HG03565 (cell line): ENCODE results near the gene SLC17A5.
"Not testable (repeated sequence)": the region's sequence is repeated elsewhere in the genome, so short reads cannot be mapped to it uniquely, and the experiment has no call there.

ENCODE experiments used
- ATAC-seq: cut with Tn5 transposase; IDR thresholded peaks from one replicate; pipeline ENCODE4 v1.9.1; 2021; ENCODE audit warnings: mild to moderate bottlenecking, moderate library complexity; ENCODE audit not compliant: unreplicated experiment

SLC17A5 gene

DNA sequence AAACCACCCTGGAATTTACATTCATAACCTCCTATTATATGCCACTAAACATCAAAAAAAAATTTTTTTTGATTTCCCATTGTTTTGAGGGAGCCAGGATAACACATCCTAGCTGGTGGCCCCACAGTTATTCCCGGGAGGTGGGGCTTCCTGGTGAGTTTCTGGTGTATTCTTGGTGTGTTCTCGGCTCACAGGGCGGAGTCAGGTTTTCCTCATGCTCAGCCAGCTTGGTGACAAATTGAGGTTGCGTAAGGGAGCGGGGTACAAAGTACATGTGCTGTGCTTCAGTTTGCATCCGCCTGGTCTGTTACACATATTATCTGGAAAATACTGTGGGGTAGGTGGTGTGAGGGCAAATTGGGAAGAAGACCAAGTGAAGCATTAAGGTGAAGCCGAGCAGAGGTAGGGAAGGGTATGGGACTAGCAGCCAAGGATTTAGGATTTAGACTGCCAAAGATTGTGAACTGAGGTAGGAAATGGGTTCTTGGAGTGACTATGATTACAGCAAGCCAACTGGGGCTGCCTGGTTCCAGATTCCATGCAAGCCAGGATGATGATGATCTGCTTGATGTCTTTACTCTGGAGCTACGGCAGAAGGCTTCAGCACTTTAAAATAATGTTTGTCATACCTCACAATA lies 86.7 kb downstream of the SLC17A5 start:
- ATAC-seq = no peak

DNA sequence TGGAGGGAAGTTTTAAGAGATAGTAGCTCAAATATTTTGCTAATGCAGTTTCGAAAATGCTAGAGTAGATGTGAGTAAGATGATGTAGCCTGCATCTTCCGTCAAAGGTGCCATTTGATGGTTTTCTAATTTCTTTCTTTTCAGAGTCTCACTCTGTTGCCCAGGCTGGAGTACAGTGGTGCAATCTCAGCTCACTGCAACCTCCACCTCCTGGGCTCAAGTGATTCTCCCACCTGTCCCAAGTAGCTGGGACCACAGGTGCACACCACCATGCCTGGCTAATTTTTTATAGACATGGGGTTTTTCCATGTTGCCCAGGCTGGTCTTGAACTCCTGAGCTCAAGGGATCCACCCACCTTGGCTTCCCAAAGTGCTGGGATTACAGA lies 87.3 kb downstream of the SLC17A5 start:
- not testable (repeated sequence) for ATAC-seq

DNA sequence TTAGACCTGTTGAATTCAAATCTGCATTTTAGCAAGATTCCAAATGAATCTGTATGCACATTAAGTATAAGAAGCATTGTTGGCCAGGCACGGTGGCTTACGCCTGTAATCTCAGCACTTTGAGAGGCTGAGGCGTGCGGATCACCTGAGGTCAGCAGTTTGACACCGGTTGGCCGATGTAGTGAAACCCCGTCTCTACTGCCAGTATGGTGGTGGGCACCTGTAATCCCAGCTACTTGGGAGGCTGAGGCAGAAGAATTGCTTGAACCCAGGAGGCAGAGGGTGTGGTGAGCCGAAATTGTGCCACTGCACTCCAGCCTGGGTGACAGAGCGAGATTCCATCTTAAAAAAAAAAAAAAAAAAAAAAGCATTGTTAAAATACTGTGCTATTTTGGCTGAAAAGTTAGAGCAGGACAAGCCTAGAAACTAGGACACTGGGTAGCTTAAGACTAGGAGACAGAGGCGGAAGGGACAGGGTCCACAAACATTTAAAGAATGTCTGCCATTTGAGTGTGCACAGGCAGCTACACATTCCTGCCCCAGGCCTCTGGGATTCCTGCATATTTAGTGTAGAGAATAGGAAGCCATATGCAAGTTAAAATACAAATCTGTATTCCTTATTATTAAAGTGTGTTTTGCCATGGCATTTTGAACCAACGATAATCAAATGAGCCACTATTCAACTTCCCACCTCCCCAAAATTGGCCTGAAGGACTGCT lies 87.9 kb downstream of the SLC17A5 start:
- no peak for ATAC-seq

DNA sequence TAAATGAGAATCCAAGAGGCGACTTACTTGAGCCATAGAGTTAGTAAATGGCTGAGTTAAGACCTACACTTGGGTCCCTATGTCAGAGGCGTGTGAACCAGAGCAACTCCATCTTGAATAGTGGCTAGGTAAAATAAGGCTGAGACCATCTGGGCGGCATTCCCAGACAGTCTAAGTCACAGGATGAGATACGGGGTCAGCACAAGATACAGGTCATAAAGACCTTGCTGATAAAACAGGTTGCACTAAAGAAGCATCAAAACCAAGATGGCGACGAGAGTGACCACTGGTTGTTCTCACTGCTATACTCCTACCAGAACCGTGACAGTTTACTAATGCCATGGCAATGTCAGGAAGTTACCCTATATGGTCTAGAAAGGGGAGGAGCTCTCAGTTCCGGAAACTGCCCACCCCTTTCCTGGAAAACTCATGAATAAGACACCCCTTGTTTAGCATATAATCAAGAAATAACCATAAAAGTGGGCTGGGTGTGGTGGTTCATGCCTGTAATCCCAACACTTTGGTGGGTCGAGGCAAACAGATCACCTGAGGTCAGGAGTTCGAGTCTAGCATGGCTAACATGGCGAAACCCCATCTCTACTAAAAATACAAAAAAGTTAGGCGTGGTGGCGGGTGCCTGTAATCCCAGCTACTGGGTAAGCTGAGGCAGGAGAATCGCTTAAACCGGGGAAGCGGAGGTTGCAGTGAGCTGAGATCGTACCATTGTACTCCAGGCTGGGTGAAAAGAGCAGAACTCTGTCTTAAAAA lies 89.0 kb downstream of the SLC17A5 start:
- no peak for ATAC-seq

DNA sequence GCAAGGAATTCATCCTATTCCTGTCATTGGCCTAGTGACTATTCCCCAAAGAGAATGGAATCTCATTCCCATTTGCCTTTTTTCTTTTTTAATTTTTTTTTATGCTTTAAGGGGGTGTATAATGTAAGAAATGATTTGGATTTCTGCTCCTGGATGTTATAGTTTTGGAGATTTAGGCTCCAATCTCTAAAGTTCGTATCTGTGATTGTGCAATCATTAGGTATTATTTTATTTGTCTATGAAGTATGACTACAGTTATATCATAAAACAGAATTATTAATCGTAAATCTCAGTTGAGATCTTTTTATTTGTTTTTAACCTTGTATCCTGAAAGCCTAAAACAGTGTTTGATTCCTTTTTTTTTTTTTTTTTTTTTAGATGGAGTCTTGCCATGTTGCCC lies 91.2 kb downstream of the SLC17A5 start:
- no peak for ATAC-seq

DNA sequence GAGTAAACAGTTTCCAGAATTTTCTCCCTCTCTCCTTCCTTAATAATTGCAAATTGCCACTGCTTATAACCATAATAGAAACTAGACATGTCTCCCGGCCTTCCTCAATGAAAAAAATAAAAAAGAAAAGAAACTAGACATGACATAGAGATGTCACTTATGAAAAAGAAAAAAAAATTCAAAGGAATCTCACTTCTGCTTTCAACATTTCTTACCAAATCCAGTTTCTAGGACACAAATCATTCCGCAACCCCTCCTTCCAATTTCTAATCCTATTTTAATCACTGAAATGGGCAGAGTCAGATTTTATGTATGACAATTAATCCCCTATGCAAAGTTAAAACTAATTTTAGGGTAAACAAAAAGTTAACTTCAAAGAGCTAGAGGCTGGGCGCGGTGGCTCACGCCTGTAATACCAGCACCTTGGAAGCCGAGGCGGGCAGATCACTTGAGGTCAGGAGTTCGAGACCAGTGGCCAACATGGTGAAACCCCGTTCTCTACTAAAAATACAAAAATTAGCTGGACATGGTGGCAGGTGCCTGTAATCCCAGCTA lies 92.9 kb downstream of the SLC17A5 start:
- ATAC-seq = peak; percentile 44

DNA sequence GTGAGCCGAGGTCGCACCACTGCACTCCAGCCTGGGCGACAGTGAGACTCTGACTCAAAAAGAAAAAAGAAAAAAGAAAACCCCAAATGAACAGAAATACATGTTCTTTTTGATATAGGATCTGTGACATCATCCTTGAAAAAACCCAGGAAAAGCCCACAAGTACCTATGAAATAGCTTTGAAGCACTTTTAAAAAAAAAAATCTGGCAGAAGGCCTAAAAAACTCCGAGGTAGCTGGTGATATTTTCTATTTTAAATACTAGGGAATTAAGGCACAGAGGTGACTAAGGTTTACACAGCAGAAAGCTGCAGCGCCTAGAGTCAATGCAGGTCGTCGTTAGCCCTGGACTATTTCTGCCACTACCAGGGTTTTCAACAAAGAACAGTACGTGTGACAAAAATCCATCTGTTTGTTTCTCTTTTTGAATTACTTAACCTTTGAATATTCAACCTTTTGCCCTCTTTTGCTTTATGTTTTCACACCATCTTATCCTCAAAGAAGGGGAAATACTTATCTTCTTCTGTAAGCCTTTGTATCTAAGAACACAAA lies 93.5 kb downstream of the SLC17A5 start:
- peak; percentile 28 for ATAC-seq

DNA sequence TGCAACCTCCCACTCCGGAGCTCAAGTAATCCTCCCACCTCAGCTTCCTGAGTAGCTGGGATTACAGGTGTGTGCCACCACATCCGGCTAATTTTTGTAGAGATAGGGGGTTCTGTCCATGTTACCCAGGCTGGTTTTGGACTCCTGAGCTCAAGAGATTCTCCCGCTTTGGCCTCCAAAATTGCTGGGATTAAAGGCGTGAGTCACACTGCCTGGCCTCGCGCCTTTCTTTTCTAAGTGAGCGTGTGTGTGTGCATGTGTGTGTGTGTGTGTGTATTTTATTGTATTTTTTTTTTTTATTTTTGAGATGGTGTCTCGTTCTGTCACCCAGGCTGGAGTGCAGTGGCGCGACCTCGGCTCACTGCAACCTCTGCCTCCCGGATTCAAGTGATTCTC lies 94.4 kb downstream of the SLC17A5 start:
- ATAC-seq = not testable (repeated sequence)

DNA sequence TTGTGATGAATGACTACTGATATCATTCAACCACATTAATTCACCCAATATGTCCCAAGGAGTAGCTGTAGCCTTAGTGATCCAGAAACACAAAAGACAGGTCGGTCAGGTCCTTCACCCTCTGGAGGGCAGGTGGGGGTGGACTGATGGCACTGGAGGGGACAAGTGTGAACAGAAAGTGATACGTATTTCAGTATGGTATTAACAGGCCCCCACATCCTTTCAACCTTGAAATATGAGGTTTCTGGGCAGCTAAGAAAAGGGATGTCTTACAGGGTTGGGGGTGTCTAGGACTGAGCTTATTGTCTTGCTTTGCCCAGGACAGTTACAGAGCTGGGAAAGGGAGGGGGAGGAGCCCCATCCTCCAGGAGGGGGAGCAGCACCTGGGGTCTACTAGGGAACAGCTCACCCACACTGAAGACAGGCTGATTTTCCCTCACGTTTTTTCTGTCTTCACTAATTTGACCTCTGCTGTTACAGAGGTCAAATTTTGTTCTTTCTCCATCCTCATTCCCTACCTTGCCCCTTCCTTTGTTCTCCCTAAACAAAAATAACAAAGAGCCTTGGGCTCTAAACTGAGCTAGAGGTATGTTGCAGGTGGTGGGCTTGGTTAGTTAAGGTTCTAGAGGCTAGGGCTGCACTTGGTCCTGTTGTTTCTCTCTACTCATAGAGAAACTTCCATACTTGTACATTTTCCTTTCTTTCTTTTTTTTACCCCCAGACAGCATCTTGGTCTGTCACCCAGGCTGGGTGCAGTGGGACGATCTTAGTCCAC lies 95.0 kb downstream of the SLC17A5 start:
- ATAC-seq = no peak

DNA sequence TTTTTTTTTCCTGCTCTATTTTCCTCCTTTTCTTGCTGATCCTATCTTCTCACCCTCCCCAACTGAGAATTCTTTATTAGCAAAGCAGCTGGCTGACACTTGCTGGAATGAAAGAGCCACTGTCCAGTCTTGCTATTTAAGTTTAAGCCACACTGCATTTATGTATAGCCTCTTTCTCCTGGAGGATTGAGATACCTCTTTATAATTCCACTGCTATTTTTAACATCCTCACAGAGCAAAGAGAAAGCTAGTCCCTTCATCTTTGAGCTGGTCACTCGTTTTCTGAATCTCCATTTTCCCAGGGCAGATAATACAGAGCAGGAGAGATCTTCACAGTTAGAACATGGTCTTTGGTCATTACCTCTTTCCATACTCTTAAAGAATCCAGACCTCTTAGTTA lies 97.0 kb downstream of the SLC17A5 start:
- no peak for ATAC-seq

DNA sequence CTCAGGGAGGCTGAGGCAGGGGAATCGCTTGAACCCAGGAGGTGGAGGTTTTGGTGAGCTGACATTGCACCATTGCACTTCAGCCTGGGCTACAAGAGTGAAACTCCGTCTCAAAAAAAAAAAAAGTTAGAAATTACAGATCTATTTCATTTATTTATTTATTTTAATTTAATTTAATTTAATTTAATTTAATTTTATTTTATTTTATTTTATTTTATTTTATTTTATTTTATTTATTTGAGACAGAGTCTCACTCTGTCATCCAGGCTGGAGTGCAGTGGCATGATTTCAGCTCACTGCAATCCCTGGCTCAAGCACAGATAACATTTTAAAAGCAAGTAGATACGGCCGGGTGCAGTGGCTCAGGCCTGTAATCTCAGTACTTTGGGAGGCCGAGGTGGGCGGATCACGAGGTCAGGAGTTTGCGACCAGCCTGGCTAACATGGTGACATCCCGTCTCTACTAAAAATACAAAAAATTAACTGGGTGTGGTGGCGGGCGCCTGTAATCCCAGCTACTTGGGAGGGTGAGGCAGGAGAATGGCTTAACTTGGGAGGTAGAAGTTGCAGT lies 98.3 kb downstream of the SLC17A5 start:
- not testable (repeated sequence) for ATAC-seq

DNA sequence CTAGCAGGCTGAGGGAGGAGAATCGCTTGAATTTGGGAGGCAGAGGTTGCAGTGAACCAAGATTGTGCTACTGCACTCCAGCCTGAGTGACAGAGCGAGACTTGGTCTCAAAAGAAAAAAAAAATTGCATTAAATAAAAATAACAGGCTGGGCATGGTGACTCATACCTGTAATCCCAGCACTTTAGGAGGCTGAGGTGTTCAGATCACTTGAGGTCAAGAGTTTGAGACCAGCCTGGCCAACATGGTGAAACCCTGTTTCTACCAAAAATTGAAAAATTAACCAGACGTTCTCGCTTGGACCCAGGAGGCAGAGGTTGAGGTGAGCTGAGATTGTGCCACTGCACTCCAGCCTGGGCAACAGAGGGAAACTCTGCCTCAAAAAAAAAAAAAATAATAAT lies 102.7 kb downstream of the SLC17A5 start:
- not testable (repeated sequence) for ATAC-seq

DNA sequence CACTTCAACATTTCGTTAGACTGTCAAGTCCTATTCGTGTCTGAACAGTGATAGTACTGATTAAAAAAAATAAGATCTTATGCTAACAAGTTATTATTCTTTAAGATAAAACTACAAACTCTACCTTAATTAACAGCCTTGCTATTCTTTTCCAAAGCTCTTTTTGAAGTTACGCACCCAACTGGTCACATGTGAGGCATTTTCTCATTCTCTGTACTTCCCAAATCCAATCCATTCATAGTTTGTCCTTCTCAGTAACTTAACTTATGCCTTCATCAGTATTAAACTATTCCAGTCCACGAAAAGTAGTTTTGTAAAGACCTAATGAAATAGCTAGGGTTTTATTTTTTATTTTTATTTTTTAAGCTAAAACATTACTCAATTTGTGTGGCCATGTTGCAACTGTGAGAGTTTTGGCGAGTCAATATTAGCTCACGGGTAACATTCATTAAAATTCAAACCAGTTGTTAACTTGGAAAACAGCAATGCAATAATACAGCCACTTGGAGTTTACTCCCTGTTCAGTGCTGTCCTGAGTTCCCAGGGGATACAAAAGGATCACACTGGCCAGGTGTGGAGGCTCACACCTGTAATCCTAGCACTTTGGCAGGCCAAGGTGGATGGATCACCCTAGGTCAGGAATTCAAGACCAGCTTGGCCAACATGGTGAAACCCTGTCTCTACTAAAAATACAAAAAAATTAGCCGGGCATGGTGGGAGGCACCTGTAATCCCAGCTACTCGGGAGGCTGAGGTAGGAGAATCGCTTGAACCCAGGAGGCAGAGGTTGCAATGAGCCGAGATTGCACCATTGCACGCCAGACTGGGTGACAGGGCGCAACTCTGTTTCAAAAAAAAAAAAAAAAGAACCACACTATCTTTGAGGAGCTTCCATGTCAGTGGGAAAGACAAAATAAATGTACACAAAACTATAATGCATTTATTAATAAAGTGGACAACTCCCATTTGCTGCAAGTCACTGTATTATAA lies 105.0 kb downstream of the SLC17A5 start:
- ATAC-seq = no peak

DNA sequence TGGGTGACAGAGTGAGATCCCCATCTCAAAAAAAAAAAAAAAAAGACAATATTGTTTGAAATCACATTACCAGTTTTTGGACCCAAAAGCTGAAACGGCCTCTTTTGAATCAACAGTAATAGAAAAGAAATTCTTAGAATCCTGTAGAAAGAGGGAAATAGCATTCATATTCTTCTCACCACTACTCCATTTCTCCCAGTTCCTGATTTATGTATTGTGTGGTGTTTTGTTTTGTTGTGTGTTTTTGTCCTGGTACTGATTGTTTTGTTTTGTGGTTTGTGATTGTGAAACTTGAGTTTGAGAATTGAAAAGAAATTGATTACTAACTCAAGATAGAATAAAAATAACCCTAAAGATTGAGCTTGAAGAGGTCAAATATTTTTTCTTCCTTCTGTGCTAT lies 106.8 kb downstream of the SLC17A5 start:
- no peak for ATAC-seq
